HG02938 (cell line): ENCODE measurements around the gene EED.

ENCODE experiments used
- ATAC-seq: cut with Tn5 transposase; IDR thresholded peaks from one replicate; pipeline ENCODE4 v1.9.1; 2021; ENCODE audit warnings: mild to moderate bottlenecking, moderate library complexity; ENCODE audit not compliant: unreplicated experiment

EED gene

GRCh38 chr11:86246293-86246675 is 1.7 kb downstream of the EED start:
- no peak for ATAC-seq

- no peak for ATAC-seq
Measured at GRCh38 chr11:86247608-86248007, 3.1 kb downstream of the EED start.

GRCh38 chr11:86248609-86249008 is 4.1 kb downstream of the EED start:
- ATAC-seq, result no peak

- ATAC-seq, result no peak
Measured at GRCh38 chr11:86249307-86250098, 5.0 kb downstream of the EED start.

GRCh38 chr11:86251345-86251744 is 6.8 kb downstream of the EED start:
- ATAC-seq, result no peak

- peak; percentile 73 for ATAC-seq
Measured at GRCh38 chr11:86255896-86256295, 11.3 kb downstream of the EED start.

GRCh38 chr11:86256608-86257007 is 12.1 kb downstream of the EED start:
- no peak for ATAC-seq

GRCh38 chr11:86257446-86257845 is 12.9 kb downstream of the EED start:
- ATAC-seq, result no peak

GRCh38 chr11:86259730-86260129 is 15.2 kb downstream of the EED start:
- ATAC-seq, result no peak

- ATAC-seq, result no peak
Measured at GRCh38 chr11:86261328-86261727, 16.8 kb downstream of the EED start.

- ATAC-seq, result no peak
Measured at GRCh38 chr11:86262387-86262786, 17.8 kb downstream of the EED start.

- ATAC-seq, result no peak
Measured at GRCh38 chr11:86264649-86265048, 20.1 kb downstream of the EED start.

GRCh38 chr11:86265194-86265593 is 20.6 kb downstream of the EED start:
- no peak for ATAC-seq

- ATAC-seq, result no peak
Measured at GRCh38 chr11:86269645-86270044, 25.1 kb downstream of the EED start.

- ATAC-seq, result no peak
Measured at GRCh38 chr11:86274503-86274902, 29.9 kb downstream of the EED start.

- ATAC-seq, result no peak
Measured at GRCh38 chr11:86274999-86275398, 30.4 kb downstream of the EED start.

GRCh38 chr11:86275493-86276370 is 31.2 kb downstream of the EED start:
- ATAC-seq, result no peak

GRCh38 chr11:86277741-86278140 is 33.2 kb downstream of the EED start:
- no peak for ATAC-seq

- ATAC-seq, result no peak
Measured at GRCh38 chr11:86278226-86278625, 33.7 kb downstream of the EED start.

- no peak for ATAC-seq
Measured at GRCh38 chr11:86279747-86280146, 35.2 kb downstream of the EED start.

- ATAC-seq, result no peak
Measured at GRCh38 chr11:86287468-86287796, 42.9 kb downstream of the EED start.

GRCh38 chr11:86288776-86289507 is 44.4 kb downstream of the EED start:
- ATAC-seq, result no peak
